UCSD-AML1 (cell line): Measurements from ENCODE around the gene KLF9.

Experiments used
- DNase-seq: peaks from one replicate; lab custom pipeline; 2025; ENCODE audit not compliant: unreplicated experiment; lab: John Stamatoyannopoulos, UW

The KLF9 gene

GRCh38 chr9:70413799-70414775 is at the start of gene KLF9:
Gene KLF9, minus strand, starts transcription at chr9:70414657. Its CDS starts 1,294 bp downstream, at chr9:70413363.
- DNase-seq, result peak; percentile 89

DNA sequence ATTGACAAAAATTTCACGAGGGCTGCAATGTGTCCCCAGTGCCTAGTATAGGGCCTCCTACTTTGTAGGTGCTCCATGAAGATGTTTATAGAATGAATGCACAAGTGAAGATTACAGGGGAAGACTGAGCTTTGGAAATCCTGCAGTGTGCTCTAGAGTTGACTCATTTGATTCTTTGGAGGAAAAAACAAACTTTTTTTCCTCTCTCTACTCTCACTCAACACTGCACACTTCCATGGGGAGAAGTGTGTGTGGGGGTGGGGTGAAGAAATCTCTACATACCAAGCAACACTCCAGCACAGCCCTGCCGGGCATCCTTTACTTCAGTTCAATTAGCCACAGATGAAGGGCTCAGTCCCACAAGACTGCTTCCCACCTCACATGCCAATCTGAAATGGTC is 49.4 kb upstream of the KLF9 start:
- DNase-seq, result no peak

DNA sequence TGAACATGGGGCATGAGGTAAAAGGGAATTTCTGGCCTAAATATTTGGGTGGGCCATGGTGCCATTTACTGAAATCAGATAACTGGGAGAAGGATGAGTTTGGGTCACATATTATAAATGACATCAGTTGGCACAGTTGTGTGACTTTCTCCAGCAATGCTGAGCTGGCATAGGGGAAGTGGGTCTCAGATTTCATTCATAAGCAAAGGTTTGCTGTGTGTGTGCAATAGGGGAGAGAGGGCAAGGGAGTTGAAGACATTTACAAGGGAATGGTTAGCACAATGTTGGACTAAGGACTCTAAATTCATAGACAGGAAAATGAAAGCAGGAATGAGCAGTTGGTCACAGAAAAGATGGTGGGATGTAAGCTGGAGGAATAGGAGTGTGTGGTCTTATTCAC is 47.8 kb upstream of the KLF9 start:
- DNase-seq, result no peak

DNA sequence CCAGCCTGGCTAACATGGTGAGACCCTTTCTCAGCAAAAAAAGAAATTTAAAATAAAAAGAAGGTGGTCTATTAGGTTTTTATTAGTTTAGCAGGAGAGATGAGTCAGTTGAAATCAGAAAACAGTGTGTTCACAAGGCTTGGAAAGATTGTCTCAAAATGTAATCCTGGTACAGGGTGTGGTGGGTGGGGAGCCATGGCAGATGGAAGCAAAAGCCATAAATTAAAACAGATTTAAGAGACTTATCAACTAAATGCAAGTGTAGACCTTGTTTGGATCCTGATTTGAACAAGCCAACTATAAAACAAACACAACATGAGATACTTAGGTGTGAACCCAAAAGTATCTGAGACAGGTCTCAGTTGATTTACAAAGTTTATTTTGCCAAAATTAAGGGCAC is 42.8 kb upstream of the KLF9 start:
- DNase-seq, result no peak

DNA sequence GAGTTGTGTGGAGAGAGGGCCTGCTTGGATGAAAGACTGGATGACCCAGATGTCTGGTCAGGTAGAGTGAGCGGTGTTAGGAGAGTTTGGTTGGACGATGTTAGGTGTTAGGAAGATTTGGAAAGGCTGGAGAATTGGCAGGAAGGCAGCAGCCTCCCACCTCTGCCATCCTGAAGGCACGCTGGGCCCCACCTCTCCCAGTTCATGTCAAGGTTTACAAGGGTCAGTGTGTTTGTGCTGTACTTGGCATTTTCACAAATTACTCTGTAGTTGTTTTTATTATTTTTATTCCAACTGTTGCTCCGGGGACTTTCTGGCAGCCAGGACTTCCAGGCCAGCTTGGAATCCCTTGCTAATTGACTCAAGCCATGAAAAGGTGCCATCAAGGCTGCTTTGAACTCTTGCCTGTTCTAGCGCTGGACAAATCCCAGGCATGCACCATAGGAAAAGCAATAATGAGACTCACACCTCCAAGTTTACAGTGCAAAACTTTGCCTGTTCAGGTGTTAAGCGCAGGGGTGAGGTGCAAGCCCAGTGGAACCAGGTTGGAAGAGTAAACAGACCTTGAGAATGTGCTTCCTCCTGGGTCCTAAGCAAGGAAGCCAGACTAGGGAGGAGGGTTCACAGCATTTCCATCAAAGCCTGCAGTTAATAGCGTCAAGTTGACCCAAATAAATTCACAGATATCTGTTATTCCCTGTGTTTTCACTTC is 41.7 kb upstream of the KLF9 start:
- no peak for DNase-seq

DNA sequence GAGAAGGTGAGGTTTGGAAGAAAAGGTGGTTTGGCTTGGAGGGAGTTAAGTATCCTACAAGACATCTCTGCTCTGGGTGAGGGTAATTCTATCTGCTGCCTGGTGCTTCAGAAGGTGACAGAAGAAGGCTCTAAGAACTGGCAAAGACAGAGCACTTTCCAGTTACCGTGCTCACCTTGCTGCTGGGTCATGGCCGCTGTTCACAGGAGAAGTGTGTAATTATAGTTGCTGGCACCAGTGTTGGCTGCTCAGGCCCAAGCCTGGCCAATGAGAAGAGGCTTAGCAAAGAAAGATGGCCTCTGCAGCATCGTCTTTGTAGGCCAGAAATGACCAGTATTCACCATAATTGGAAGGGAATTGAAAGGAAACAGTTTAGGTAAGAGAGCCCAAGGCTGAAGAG is 37.9 kb upstream of the KLF9 start:
- DNase-seq, result no peak

DNA sequence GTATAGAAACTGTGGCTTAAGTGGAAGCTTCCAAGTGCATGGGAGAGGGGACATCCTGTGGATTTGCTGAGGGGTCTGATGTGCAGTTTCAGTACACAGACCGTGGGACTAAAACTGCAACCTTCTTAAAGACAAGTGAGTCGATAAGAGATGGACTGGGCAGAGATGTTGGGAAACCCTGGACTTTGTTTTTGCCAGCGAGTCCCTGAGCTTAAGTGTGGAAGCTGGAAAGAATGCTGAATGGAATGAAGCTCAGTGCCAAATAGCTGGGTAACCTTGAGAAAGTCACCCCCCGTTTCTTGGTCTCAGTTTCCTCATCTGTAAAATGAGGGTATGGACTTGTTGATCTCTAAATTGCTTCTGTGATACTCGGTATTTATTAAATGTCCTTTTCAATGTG is 37.3 kb upstream of the KLF9 start:
- no peak for DNase-seq

- DNase-seq, result no peak
These were observed 36.3 kb upstream of the KLF9 start for GRCh38 chr9:70450738-70451137.

GRCh38 chr9:70449461-70449860 is 35.0 kb upstream of the KLF9 start:
- DNase-seq, result no peak

DNA sequence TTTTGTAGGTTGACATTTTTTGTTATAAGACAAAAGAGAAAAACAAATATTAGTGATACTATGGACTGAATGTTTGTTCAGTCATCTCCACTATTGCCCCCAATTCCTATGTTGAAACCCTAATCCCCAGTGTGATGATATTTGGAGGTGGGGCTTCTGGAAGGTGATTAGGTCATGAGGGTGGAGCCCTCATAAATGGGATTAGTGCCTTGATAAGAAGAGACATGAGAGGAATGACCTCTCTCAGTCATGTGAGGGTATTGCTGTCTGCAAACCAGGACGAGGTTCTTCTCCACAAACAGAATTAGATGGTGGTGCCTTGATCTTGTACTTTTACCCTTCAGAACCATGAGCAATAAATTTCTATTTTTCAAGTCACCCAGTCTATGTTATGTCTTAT is 34.5 kb upstream of the KLF9 start:
- no peak for DNase-seq

- no peak for DNase-seq
These were observed 30.4 kb upstream of the KLF9 start for GRCh38 chr9:70444904-70445303.

DNA sequence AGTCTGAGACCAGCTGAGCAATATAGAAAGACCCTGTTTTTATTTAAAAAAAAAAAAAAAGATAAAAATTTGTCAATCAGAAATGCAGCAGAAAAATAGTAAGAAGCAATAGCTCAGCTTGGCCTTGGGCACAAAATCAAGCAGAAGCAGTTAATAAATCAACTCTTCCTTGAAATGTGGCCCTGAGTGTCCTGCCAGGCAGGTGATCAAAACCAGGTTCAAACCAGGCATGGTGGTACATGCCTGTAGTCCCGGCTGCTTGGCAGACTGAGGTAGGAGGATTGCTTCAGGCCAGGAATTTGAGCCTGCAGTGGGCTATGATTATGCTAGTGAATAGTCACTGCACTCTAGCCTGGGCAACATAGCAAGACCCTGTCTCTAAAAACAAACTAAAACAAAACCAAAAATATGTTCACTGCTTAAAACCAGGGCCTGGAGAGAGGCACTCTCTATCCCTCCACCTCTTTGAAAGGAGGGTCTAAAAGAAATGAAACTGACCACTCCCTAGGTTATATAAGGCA is 27.9 kb upstream of the KLF9 start:
- no peak for DNase-seq

GRCh38 chr9:70441622-70442021 is 27.2 kb upstream of the KLF9 start:
- no peak for DNase-seq

GRCh38 chr9:70439991-70440706 is 25.7 kb upstream of the KLF9 start:
- DNase-seq, result no peak

DNA sequence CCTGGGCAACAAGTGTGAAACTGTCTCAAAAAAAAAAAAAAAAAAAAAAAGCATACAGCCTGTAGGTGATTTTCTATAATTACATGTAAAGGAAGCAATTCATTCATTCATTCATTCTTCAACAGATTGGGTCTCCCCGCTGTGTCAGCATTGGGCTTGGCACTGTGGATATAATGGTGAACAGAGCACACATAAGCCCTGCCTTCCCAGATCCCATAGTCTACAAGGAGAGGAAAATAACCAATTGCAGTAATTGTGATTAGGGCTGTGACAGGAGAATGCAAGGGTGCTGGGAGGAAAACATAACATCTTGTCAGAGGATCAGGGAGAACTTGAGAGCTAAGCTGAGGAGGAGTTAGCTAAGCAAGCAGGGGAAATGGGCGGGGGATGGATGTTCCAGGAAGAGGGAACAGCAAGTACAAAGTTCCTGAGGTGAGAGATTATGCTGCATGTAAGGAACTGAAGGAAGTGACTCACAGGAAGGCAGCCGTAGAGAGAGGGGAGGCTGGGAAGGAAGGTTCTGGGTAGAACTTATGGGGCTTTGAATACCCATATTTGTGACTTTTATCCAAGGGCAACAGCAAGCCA is 24.0 kb upstream of the KLF9 start:
- peak; percentile 76 for DNase-seq

- no peak for DNase-seq
These were observed 21.5 kb upstream of the KLF9 start for GRCh38 chr9:70435948-70436347.

- no peak for DNase-seq
These were observed 15.4 kb upstream of the KLF9 start for GRCh38 chr9:70429899-70430298.

DNA sequence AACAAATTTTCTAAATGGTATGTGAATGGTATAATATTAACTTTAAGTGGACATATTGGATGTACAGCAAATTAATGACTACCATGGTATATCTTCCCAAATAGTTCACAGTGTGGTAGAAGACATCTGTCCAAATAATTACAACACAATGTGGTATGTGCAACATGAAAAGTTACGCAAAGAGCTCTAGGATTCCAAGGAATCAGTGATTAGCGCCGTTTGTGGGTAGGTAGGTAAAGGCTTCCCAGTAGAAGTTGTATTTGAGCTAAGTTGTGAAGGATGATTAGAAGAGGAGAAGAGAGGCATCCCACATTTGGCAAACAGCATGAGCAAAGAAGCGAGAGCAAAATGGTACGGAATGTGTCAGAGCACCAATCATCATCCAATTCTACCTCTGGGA is 14.3 kb upstream of the KLF9 start:
- DNase-seq, result no peak

- DNase-seq, result no peak
These were observed 12.9 kb upstream of the KLF9 start for GRCh38 chr9:70427161-70427945.

DNA sequence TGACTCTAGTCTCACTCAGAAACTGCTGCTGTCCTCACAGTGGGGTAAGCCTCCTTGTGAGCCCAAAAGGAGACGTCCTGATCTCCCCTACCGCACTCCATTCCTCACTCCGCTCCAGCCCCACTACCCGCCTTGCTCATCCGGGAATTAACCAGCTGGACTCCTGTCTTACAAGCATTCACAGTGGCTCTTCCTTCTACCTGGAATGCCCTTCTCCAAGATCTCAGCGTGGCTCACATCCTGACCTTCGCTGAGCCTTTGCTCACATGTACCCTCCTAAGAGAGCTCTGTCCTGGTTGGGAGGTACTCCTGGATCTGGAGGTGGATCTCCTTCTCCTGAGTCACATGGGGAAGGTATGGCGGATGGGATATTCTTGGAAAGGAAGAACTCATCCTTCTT is 10.7 kb upstream of the KLF9 start:
- DNase-seq, result no peak
